HepG2 (cell line): ENCODE measurements around the gene PPP2R2C. TPM values are rescaled to one million over a fixed set of nuclear protein-coding genes. Genes with fewer than 3 reads are reported as not detected.
A peak's percentile ranks its signal among the peaks of the same experiment; 100 is the strongest.

Source experiments
- GTF2F1 ChIP-seq: fragments of 150-350 bp; IDR thresholded peaks from 2 replicates; pipeline ENCODE4 v1.6.1; 2014; ENCODE audit warnings: low read length
- HNRNPUL1 ChIP-seq: fragments of 200-400 bp; formaldehyde crosslinking; IDR thresholded peaks from 2 replicates; pipeline ENCODE4 v1.6.1; 2017; ENCODE audit warnings: low read depth, mild to moderate bottlenecking, low read length, moderate library complexity
- MATR3 ChIP-seq: sonication (generic); formaldehyde crosslinking; IDR thresholded peaks from 2 replicates; pipeline ENCODE4 v1.4.0; 2020; ENCODE audit warnings: missing genetic modification reagents
- MIER2 ChIP-seq: IDR thresholded peaks from 2 replicates; pipeline ENCODE4 v1.6.1; 2016; ENCODE audit warnings: missing biosample characterization, missing genetic modification reagents
- NFAT5 ChIP-seq: sonication (generic); formaldehyde crosslinking; IDR thresholded peaks from 2 replicates; pipeline ENCODE4 v1.4.0; 2020; ENCODE audit warnings: missing genetic modification reagents
- POLR2G ChIP-seq: fragments of 200-400 bp; formaldehyde crosslinking; IDR thresholded peaks from 2 replicates; pipeline ENCODE4 v1.6.1; 2018; ENCODE audit warnings: mild to moderate bottlenecking, low read depth, low read length, moderate library complexity
- RNF2 ChIP-seq: fragments of 450-650 bp; conservative IDR thresholded peaks from 2 replicates; pipeline ENCODE4 v1.6.1; 2016; ENCODE audit warnings: low read depth
- STAT5B ChIP-seq: sonication (generic); formaldehyde crosslinking; IDR thresholded peaks from 2 replicates; pipeline ENCODE4 v1.4.0; 2020; ENCODE audit warnings: missing genetic modification reagents
- ZBTB4 ChIP-seq: sonication (generic); formaldehyde crosslinking; IDR thresholded peaks from 2 replicates; pipeline ENCODE4 v1.4.0; 2020; ENCODE audit warnings: missing genetic modification reagents, mild to moderate bottlenecking, borderline replicate concordance
- ZNF431 ChIP-seq: sonication (generic); formaldehyde crosslinking; IDR thresholded peaks from 2 replicates; pipeline ENCODE4 v1.9.0; 2022; ENCODE audit warnings: missing genetic modification reagents, low read depth, mild to moderate bottlenecking, borderline replicate concordance
- ZNF512B ChIP-seq: sonication (generic); formaldehyde crosslinking; IDR thresholded peaks from 2 replicates; pipeline ENCODE4 v1.5.1; 2020; ENCODE audit warnings: missing genetic modification reagents, mild to moderate bottlenecking, borderline replicate concordance
- ZSCAN30 ChIP-seq: sonication (generic); formaldehyde crosslinking; IDR thresholded peaks from 2 replicates; pipeline ENCODE4 v1.5.0; 2020; ENCODE audit warnings: mild to moderate bottlenecking, missing genetic modification reagents
- polyA plus RNA-seq, 8 experiments: library from polyadenylated mRNA; depleted of rRNA in 3 of 8; stranded (reverse) in 7 of 8; unstranded in 1 of 8; fragments of >200 nt; fragmentation: Illumina TruSeq in 4 of 8; extraction: Trizol in 4 of 8; gene quantifications; 2 replicates each; pipeline versions ENCODE4 v1.2.1 to v1.2.3, GENCODE V29; 2011 to 2016; ENCODE audit warnings: low read depth in 4 of 8, missing spikeins in 1 of 8, mixed read lengths in 1 of 8; ENCODE audit not compliant: insufficient read depth in 1 of 8
- total RNA-seq, 5 experiments: library from RNA; depleted of rRNA; stranded (reverse); fragments of >200 nt; fragmentation: Illumina TruSeq; extraction: Trizol; gene quantifications; 2 replicates each; pipeline ENCODE4 v1.2.3, GENCODE V29; 2016; ENCODE audit warnings: low read depth in 1 of 5
- TF ChIP-seq, protein P1 (sequence below): sonication (generic); formaldehyde crosslinking; IDR thresholded peaks from 2 replicates; pipeline ENCODE4 v1.8.1; 2022; ENCODE audit warnings: low read depth, mild to moderate bottlenecking, missing genetic modification reagents
- TF ChIP-seq, protein P2 (sequence below): sonication (generic); formaldehyde crosslinking; IDR thresholded peaks from 2 replicates; pipeline ENCODE4 v1.8.0; 2022; ENCODE audit warnings: mild to moderate bottlenecking, missing genetic modification reagents, borderline replicate concordance

PPP2R2C gene
- total and polyA plus RNA-seq, 2 of the 13 experiments (the other 11 are each of a cell fraction or from before 2014, with no cell fraction given) = 0.60 to 8.6 TPM

GRCh38 chr4:6362896-6363295, 109.5 kb downstream of the PPP2R2C start (continued):
- TF ChIP-seq NFAT5 (CRISPR knock-in tag) (0 out of 2 replicates have a peak, but pooled peaks have one; percentile 50), POLR2G (no peak), HNRNPUL1 (no peak), ZSCAN30 (CRISPR knock-in tag) (no peak), MIER2 (peak; percentile 98), ZBTB4 (CRISPR knock-in tag) (no peak), ZNF512B (CRISPR knock-in tag) (no peak), MATR3 (CRISPR knock-in tag) (no peak), STAT5B (no peak), GTF2F1 (no peak), RNF2 (no peak), ZNF431 (CRISPR knock-in tag) (no peak)
- TF ChIP-seq, protein P1, sequence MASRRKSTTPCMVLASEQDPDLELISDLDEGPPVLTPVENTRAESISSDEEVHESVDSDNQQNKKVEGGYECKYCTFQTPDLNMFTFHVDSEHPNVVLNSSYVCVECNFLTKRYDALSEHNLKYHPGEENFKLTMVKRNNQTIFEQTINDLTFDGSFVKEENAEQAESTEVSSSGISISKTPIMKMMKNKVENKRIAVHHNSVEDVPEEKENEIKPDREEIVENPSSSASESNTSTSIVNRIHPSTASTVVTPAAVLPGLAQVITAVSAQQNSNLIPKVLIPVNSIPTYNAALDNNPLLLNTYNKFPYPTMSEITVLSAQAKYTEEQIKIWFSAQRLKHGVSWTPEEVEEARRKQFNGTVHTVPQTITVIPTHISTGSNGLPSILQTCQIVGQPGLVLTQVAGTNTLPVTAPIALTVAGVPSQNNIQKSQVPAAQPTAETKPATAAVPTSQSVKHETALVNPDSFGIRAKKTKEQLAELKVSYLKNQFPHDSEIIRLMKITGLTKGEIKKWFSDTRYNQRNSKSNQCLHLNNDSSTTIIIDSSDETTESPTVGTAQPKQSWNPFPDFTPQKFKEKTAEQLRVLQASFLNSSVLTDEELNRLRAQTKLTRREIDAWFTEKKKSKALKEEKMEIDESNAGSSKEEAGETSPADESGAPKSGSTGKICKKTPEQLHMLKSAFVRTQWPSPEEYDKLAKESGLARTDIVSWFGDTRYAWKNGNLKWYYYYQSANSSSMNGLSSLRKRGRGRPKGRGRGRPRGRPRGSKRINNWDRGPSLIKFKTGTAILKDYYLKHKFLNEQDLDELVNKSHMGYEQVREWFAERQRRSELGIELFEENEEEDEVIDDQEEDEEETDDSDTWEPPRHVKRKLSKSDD (CRISPR knock-in tag) = no peak
- TF ChIP-seq, protein P2, sequence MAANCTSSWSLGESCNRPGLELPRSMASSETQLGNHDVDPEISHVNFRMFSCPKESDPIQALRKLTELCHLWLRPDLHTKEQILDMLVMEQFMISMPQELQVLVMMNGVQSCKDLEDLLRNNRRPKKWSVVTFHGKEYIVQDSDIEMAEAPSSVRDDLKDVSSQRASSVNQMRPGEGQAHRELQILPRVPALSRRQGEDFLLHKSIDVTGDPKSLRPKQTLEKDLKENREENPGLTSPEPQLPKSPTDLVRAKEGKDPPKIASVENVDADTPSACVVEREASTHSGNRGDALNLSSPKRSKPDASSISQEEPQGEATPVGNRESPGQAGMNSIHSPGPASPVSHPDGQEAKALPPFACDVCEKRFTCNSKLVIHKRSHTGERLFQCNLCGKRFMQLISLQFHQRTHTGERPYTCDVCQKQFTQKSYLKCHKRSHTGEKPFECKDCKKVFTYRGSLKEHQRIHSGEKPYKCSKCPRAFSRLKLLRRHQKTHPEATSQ (CRISPR knock-in tag) = no peak
